Renal cortical epithelial cell (primary cell): ENCODE results near the gene SERPINA3. TPM values are rescaled to one million over a fixed set of nuclear protein-coding genes. Genes with fewer than 3 reads are reported as not detected.
"Not testable (repeated sequence)": the region's sequence is repeated elsewhere in the genome, so short reads cannot be mapped to it uniquely, and the experiment has no call there.

ENCODE experiments used
- DNase-seq: peaks from one replicate; pipeline ENCODE4 v3.0.0-alpha.2; 2011; ENCODE audit warnings: low read depth
- total RNA-seq: library from RNA; depleted of rRNA; stranded (reverse); fragments of >200 nt; gene quantifications from 2 replicates; pipeline ENCODE4 v1.2.3, GENCODE V29; 2014

Gene SERPINA3
- total RNA-seq, 1 donor from 2014 or later = 46.4 TPM

- no peak for DNase-seq
Measured at GRCh38 chr14:94584591-94585280, 27.5 kb upstream of the SERPINA3 start.

GRCh38 chr14:94586635-94587034 is 25.6 kb upstream of the SERPINA3 start:
- DNase-seq = no peak

GRCh38 chr14:94588311-94588710 is 23.9 kb upstream of the SERPINA3 start:
- DNase-seq = no peak

GRCh38 chr14:94591073-94591472 is 21.1 kb upstream of the SERPINA3 start:
- DNase-seq = no peak

- DNase-seq = no peak
Measured at GRCh38 chr14:94591871-94592270, 20.3 kb upstream of the SERPINA3 start.

GRCh38 chr14:94592457-94592856 is 19.7 kb upstream of the SERPINA3 start:
- DNase-seq = no peak

- DNase-seq = no peak
Measured at GRCh38 chr14:94593376-94593748, 18.8 kb upstream of the SERPINA3 start.

- no peak for DNase-seq
Measured at GRCh38 chr14:94593749-94594431, 18.3 kb upstream of the SERPINA3 start.

- DNase-seq = no peak
Measured at GRCh38 chr14:94594441-94594840, 17.8 kb upstream of the SERPINA3 start.

- no peak for DNase-seq
Measured at GRCh38 chr14:94595912-94596311, 16.3 kb upstream of the SERPINA3 start.

GRCh38 chr14:94596361-94596760 is 15.8 kb upstream of the SERPINA3 start:
- no peak for DNase-seq

GRCh38 chr14:94597788-94598187 is 14.4 kb upstream of the SERPINA3 start:
- DNase-seq = no peak

GRCh38 chr14:94598506-94598815 is 13.7 kb upstream of the SERPINA3 start:
- DNase-seq = no peak

GRCh38 chr14:94598816-94599655 is 13.2 kb upstream of the SERPINA3 start:
- peak; percentile 100 for DNase-seq

- no peak for DNase-seq
Measured at GRCh38 chr14:94599656-94600004, 12.6 kb upstream of the SERPINA3 start.

GRCh38 chr14:94600148-94600545 is 12.0 kb upstream of the SERPINA3 start:
- no peak for DNase-seq

- peak; percentile 88 for DNase-seq
Measured at GRCh38 chr14:94601884-94602391, 10.3 kb upstream of the SERPINA3 start.

- DNase-seq = no peak
Measured at GRCh38 chr14:94602722-94603121, 9.5 kb upstream of the SERPINA3 start.

- no peak for DNase-seq
Measured at GRCh38 chr14:94605361-94605760, 6.8 kb upstream of the SERPINA3 start.

- not testable (repeated sequence) for DNase-seq
Measured at GRCh38 chr14:94608966-94609365, 3.2 kb upstream of the SERPINA3 start.

GRCh38 chr14:94611179-94611578 is 1.0 kb upstream of the SERPINA3 start:
- no peak for DNase-seq
